Activated CD4-positive, CD25-positive, alpha-beta regulatory T cell treated with anti-CD3 and anti-CD28 coated beads, Interleukin-2, amount 50 U/mL, for 16 hours (primary cell): ENCODE results near the gene ZNF169.
"Not testable (repeated sequence)": the region's sequence is repeated elsewhere in the genome, so short reads cannot be mapped to it uniquely, and the experiment has no call there.

Experiments
- DNase-seq: peaks from one replicate; pipeline ENCODE4 v3.0.0-alpha.2; 2020; ENCODE audit warnings: low read depth, low spot score

The ZNF169 gene

DNA sequence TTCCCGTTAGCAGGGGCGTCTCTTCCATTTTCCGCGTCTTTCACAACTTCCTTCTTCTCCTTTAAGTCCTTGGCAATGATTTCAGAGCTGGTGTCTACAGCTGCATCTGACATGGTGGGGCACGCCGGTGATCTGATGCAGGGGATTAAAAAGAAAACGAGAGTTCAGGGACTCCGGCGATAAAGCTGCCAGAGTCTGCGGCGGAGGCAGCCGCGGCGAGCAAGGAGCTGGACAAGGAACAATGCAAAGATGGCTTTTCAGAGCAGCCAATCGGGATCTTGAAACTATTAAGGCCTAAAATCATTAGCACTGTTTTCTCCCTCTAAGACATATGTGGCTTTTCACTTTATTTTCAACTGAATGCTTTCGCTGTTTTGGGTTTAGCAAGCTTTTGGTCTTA is 88.4 kb downstream of the ZNF169 start:
- DNase-seq, result not testable (repeated sequence)

GRCh38 chr9:94348754-94349153 is 89.7 kb downstream of the ZNF169 start:
- DNase-seq, result not testable (repeated sequence)
